Measurements from ENCODE around the gene CDK14.

CDK14 gene

DNA sequence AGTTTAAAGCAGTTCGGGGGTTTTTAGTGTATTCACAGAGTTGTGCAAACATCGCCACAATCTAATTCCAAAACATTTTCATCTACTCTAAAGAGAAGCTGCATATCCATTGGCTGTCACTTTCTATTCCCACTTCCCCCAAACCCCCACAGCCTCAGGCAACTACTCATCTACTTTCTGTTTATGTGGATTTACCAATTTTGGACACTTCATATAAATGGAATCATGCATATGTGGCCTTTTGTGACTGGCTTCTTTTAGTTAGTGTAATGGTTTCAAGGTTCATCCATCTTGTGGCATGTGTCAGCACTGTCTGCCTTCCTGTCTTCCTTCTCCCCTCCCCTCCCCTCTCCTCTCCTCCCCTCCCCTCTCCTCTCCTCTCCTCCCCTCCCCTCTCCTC lies 589.6 kb downstream of the CDK14 start:
- DNase-seq, result no peak

DNA sequence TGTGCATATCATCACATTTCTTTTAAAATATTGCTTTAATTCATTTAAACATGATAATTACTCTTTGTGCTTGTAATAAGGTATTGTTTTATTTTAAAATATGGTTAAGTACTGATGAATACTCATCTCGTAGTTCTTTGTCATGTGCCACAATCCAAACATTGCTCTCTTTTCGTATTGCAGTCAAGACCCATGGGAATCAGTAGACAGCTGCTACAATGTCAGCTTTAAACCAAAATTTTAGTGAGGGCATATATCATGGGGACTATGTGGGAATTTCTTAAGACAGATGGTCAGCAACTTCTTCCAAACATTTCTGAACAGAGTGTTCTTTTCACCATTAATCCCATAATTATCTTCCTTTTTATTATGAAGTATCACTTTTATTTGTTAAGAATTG lies 590.9 kb downstream of the CDK14 start:
- no peak for DNase-seq

DNA sequence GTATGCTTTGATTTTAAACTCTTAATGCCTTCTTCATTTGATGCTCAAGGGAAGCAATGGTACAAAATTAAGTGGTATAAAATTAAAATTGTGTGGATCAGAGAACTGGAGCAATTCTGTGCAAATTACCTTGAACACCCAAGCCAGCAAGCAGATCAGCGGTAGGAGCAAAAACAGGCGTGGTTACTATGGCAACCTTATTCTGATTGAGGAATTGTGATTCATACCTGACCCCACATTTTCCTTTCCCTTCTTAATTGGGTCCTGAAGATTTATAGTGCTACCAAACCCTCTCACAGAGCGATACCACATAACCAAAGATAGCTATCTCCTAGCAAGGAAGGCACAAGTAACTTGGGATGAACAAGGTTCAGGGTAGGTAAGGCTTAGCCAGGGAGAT lies 595.6 kb downstream of the CDK14 start:
- no peak for DNase-seq

DNA sequence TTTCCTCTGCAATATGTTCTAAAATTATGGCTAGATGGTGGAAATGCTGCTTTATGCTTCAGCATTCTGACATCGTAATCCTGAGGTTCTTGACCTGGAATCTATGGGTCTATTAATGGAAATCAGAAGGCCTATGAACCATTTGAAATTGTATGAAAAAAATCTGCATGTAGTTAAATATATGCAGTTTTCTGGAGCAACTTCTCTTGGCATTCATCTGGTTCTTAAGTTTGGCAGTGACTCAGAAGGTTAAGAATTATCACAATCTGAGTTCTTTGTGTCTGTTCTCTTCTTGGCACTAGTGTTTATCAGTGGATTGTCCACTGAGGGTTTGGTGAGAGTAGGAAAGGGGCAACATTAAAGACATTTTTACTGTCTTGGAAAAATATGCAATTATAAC lies 597.0 kb downstream of the CDK14 start:
- no peak for DNase-seq

DNA sequence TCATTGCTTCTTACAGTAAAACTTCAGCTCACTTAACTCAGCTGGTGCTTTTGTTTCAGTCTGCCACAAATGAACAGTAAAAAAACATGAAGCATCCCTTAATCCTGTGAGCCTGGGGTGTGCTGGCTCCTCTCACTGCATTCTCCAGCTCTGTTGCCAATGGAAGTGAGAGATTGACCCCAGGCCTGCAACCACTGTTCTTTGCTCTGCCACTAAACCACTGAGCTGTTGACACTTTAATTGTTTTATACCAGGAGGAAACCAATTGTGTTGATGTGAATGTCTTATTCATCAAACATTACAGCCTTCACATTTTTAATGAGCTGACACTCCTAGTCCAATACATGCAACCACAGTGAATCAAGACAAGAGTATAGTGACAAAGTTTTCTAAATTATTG lies 598.7 kb downstream of the CDK14 start:
- no peak for DNase-seq

DNA sequence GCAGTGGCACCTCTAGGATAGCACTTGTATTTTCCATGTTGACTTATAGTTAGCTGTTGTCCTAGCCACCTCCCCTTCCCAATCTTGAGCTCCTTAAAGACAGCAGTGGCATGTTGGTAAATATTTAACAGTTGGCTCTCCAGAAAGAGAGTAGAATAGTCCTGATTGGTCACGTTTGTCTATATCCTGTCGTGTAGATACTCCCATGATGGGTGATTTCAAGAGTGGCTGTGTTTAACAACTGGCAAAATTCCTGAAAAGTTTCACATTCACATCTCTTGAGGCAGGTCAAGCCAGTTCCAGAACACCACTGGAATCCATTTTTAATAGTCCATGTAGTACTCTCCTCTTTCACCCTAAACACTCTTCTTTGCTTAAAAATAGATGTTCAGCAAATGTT lies 599.9 kb downstream of the CDK14 start:
- DNase-seq, result no peak

DNA sequence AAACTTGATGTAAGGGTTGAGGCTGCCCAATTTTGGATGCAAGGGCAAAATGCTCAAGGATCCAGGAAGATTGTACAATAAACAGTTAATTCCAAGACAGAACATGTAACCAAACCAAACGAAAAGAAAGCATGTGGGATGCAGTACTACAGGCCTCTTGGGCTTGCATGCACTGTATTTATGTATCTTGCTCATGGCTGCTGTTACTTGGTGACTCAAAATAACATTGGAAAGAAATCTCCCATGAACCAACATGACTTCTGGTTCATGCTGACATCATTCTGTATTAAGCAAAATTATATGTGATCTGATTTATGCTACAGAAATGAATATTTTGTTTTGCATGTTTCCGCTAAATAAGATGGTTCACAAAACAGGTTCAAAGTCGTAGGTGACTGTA lies 602.2 kb downstream of the CDK14 start:
- DNase-seq, result no peak

DNA sequence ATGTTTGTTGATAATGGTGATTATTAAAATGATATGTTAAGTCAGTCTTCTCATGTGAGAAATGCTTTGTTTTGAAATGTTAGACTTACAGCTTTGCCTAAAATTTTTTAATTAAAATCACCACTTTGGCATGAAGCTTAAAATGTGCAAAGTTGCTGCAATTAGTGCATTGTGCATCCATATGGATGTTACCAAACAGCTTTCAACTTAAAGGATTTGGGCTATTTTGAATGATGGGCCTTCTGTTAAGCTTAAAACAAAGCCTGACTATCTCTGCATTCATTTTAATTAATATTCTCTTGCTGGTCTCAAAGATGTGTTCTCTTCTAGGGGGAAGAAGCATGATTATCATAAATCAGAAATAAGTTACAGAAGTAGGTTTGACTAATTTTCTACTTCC lies 603.5 kb downstream of the CDK14 start:
- DNase-seq, result no peak

DNA sequence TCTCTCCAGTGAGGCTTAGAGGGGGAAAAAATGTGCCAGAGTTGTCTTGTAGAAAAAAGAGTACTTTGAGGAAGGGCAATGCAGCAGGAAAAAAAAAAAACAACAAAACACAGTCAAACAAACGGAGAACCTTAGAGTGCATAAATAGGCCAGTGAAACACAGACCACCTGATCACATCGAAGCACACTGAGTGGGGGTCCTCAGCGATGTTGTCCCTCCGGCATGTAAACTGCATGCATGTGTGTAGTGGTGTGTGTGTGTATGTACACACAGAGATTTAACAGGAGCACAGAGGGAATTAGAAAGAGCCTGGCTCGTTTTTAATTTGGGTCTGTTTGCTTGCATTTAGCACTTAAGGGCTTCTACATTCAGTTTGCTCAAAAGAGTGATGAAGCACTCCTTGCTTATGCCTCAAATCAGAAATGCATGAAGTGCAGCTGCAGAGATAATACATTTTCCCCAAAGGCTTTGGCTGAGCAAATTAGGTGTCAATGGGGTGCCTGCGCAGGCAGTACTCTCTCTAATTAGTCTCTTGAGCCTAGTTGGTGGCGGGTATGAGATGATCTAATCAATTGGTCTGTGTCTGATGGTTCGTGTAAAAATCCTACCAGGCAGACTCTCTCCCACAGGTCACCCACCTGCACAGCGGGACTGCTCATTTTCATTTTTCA lies 605.5 kb downstream of the CDK14 start:
- DNase-seq, result no peak

DNA sequence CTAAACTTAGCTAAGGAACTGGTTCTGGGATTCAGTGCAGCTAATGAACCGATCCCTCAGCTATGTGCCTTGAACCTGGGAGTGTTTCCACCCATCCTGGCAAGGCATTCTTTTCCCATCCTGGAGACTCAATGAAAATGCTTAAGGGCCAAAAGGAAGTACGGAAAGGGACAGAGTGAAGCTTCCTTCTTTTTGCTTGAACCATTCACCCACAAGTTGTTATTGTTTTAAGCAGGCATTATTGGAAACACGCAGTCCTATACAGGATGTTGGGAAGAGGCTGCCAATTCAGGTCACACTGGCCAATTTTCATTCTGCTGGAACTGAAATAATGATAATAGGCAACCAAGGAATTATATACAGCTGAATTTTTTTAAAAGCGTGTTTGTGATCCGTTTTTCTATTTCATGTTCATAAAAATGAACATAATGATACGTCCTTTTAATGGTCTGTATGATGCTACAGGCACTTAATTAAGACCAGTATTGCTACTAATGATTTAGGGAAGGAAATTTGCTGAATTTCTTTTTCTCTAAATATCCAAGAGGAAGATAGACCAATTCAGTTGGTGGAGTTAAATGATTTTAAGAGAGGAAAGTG lies 610.3 kb downstream of the CDK14 start:
- DNase-seq, result no peak

DNA sequence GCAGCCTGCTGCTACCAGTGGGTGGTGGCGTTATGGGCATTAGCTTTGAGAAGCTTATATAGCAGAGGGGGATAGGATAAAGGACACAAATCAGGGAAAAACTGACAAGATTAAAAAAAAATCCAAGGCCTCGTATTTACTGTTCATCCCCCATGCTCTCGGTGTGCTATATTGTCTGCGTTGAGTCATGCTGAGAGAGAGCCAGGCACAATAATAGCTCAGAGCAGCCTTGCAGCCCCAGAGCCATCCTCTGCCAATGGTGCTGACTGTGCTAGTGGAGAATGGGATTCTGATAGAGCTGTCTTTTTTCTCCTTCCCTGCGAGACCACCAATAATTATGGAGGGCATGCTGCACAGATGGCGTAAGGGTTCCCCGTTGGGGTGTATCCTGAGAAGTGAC lies 616.5 kb downstream of the CDK14 start:
- DNase-seq, result no peak

DNA sequence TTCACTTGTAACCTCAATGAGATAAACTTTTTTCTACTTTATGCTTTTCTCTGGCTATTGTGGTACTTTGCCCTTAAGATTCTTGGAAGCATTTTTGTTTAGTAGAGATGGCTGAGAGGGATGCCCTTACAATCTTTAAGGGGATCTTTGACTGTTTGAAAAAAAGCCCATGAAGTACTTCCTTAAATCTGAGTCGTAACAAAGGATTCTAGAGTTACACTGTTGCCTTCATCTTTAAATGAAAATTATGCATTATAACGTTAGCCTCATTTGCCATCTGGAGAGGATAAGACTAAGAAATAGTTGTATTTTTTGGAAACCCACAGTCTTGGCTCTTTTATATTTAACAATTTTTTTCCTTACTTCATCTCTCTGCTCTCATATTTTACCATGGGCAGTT lies 630.3 kb downstream of the CDK14 start:
- DNase-seq, result no peak

DNA sequence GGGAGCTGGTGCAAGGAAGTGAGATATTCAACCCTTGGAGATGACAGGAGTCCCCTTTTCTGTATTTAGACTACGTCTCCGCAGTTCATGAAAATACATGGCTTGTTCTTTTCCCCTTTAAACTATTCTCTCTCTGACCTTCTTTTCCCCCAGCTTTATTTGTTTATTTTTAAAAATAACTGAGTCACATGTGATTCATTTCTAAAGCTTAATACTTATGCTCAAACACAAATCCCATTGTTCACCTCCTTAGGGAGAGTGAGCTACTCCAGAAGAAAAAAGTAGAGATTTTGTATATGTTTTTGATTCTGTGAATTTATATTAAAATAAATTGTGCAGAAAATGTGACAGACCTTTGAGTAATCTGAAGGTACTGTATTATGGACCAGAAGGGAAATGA lies 632.2 kb downstream of the CDK14 start:
- no peak for DNase-seq

DNA sequence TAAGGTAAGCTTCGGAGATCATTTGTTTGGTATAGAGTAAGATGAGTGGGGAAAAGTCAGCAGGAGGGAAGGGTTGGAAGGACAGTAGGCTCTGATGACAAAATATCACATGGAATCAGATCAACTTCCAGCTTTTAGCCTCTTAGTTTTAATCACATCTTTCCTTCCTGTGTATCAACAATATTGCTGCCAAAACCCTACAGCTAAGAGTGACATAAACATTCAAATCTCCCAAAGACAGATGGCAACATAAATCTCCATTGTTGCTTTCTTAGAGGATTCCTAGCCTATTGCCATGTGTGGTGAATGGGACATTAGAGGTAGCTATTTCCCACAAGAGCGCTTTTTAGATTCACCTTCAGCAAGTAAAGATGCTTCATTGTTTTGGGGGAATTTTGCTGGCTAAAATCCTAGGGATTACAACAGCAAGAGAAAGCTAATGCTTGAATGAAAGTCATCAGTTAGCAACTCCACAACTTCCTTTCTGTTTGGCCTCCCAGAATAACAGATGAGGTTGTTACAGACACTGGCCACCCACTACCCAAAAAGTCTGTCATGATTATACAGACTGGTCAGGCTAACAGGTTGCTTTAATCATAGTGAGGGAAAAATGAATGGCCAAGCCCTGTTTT lies 632.9 kb downstream of the CDK14 start:
- DNase-seq, result no peak

DNA sequence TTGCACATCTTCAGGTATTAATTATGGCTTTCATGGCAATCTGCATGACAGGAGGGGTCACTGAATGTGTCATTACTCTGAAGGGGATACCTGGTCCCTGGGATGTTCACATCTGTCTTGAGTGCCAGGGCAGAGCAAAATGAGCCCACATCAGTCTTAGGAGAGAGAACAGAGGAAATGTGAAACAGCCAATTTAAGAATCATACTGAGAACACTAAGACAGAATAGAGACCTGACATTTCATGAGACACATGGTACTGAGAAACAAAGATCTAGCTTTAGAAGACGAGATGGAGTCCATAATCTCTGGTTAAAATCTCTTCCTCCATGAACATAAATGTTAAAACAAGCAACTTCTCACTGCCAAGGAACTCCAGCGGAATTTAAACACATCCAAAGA lies 634.0 kb downstream of the CDK14 start:
- DNase-seq, result no peak

DNA sequence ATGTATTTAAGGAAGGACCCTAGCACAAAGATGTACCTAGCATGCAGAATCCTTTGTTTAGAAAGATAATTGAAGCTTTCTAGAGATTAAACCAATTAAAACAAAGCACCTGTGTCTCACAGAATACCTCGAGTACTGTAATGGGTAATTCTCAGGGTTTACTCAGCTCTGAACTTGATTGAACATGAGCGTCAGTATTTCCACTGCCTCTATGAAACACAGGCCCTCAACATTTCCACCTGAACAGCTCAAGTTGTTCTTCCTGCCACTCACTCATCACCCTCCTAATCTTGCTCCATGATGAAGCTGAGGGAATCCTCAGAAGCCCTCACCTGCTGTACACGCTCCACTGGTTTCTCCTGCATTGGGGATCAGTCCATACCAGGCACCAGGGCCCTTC lies 634.4 kb downstream of the CDK14 start:
- no peak for DNase-seq

DNA sequence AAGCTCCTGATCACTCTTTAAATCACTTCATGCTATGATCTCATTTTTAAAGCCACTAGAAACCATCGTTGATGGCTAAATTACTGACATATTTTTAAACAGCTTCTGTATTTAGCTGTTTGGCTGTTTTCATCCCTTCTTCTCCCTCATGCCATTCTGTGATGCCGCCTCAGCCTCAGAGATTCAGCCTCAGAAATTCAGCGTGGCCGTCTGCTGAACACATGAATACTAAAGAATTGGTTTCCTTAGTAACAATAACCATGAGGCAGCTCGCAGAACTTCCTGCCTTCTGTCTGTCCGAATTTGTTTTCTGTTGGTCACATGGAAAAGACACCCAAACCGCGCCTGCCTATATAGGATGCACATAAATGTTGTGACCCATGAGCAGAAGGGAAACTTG lies 637.1 kb downstream of the CDK14 start:
- no peak for DNase-seq

DNA sequence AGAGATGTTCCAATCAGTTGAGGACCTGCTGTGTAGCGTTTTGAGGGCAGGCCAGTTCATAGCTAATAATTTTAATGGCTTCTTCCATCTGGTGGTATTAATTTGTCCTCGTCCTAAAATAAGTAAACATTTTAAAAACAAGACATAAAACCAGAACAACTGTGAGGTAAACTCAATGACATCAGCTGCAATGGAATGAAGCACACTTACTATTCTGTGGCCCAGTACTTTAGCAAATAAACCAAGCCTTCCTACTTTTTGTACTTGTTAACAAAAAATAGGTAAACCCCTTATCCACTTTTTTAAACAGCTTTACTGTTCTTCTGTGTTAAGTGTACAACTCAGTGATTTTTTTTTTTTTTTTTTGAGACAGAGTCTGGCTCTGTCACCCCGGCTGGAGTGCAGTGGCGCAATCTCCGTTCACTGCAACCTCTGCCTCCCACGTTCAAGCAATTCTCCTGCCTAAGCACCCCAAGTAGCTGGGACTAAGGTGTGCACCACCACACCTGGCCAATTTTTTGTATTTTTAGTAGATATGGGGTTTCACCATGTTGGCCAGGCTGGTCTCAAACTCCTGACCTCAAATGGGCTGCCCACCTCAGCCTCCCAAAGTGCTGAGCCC lies 639.2 kb downstream of the CDK14 start:
- no peak for DNase-seq

DNA sequence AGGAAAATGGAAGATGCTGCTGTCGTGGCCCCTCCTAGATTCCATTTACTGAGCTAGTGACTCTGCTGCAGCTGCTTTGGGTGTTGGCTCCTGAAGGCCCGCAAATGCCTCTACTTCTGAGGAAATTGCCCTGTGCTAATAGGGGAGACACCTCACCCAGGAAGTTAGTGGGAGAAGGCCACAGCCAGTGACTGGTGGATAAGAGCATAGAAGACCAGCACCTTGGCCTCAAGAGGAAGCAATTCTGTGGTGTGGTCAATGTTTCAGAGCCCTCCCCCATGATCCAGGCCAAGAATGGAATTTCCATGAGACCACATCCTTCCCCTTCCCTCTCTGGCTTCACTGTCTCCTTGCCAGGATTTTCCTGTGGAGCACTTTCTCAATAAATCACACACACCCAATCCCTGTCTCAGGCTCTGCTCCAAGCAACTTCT lies 643.1 kb downstream of the CDK14 start:
- no peak for DNase-seq

DNA sequence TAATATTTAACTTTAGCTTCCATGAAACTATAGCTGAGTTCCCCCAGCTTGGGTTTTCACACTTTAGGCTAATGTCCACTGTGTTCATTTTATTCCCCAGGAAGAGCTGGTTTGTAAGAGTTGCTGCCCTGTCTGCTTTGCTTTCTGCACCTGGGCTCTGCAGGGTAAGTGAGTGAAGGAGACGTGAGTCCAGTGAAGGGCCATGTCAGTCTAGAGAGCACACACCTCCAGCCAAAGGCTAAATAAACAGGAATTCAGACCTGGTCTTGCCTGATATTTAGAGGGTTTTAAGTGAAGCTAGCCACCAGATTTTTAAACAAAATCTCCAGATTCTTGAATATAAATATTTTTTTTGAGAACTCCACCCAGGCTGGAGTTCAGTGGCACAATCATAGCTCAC lies 643.7 kb downstream of the CDK14 start:
- no peak for DNase-seq

DNA sequence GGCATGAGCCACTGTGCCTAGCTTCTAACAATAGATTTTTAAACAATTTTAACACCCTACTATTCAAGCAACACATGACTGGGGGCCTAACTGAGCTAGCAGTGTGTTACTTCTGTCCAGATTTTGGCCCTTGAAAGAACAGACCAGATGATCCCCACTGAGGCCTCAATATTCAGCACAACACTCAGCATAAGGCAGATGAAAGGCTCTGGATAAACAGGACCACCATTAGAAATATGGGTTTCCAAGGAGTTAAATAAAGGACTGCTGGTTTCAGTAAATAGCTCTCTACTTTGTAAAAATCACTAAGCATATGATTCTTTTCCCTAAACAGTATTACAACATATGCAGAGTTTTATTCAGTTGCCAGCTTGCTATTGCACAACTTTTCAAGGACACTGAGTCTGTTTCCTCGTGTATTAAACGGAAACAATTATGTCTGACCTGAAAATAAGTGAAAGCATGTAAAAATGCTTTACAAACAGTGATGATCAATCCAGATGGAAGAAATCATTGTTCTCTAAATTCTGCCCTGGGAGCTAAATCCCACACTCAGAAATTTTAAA lies 644.3 kb downstream of the CDK14 start:
- no peak for DNase-seq

DNA sequence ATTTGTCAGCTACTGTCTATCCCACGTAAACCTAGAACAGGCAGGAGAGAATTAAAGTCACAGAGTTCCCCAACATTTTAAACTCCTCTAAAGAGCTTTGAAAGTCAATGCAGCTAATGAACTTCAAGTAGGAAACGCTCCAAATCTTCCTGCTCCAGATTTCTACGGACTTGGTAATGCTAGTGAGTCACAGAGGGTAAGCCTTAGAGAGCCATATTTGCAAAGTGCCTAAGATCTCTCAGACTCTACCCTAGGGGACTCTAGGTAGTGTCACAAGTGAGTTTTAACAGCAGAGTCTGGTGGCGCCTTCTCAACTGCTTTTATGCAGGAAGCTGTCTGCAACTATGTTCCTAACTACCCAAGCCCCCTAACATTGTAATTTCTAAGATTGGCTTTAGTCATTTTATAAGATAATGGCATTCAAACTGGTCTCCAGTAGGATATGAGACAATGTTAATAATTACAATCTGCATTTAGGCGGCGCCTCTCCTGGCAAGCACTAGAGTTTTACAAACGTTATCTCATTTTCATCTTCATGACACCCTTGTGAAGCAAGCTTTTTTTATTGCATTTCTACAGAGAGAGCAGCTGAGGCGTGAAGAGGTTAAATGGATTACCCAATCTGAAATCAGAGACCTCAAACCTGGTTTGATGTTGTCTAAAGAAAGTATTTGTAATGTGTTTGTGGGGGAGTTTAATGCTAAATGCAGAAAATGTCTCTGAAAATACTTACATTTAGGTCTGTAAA lies 646.1 kb downstream of the CDK14 start:
- no peak for DNase-seq
